ENCODE measurements around the gene TBC1D10B.

- no peak for TF ChIP-seq CTCF (IDR thresholded peaks at IDR 0.05; ENCODE audit: insufficient read depth, low read length)
- no peak for TF ChIP-seq SPI1 (IDR thresholded peaks at IDR 0.05; ENCODE audit: borderline replicate concordance, low read depth)
These were observed 13.1 kb downstream of the TBC1D10B start for GRCh38 chr16:30357085-30357714.

All from HL-60 (cell line).